ENCODE results near the gene SCG2.

- TF ChIP-seq EZH2 (IDR thresholded peaks at IDR 0.05; ENCODE audit: insufficient read depth, low read length): no peak
- TF ChIP-seq CTCF (IDR thresholded peaks at IDR 0.05; ENCODE audit: insufficient read depth, low read depth, low read length): no peak
Measured at GRCh38 chr2:223591596-223591995, 10.6 kb downstream of the SCG2 start.
